Cardiac fibroblast (primary cell): Measurements from ENCODE around the gene IL17RE.
"Not testable (repeated sequence)": the region's sequence is repeated elsewhere in the genome, so short reads cannot be mapped to it uniquely, and the experiment has no call there.

Experiments
- DNase-seq, 2 donors: peaks; one replicate each; pipeline versions ENCODE4 v3.0.0 to v3.0.0-alpha.2; 2010; ENCODE audit warnings: low read depth in 2 of 2
- H3K4me3 ChIP-seq, 2 donors: replicated peaks in 1 of 2; 1 replicate in 1 of 2; 2 replicates in 1 of 2; pipeline ENCODE4 v1.5.1; 2011; ENCODE audit warnings: low read depth in 2 of 2, low read length in 2 of 2, mild to moderate bottlenecking in 2 of 2, moderate library complexity in 1 of 2
- TF ChIP-seq, protein P1 (sequence below): IDR thresholded peaks from one replicate; pipeline ENCODE4 v1.5.1; 2011; ENCODE audit warnings: low read depth, mild to moderate bottlenecking, low read length, inconsistent platforms

The IL17RE gene

DNA sequence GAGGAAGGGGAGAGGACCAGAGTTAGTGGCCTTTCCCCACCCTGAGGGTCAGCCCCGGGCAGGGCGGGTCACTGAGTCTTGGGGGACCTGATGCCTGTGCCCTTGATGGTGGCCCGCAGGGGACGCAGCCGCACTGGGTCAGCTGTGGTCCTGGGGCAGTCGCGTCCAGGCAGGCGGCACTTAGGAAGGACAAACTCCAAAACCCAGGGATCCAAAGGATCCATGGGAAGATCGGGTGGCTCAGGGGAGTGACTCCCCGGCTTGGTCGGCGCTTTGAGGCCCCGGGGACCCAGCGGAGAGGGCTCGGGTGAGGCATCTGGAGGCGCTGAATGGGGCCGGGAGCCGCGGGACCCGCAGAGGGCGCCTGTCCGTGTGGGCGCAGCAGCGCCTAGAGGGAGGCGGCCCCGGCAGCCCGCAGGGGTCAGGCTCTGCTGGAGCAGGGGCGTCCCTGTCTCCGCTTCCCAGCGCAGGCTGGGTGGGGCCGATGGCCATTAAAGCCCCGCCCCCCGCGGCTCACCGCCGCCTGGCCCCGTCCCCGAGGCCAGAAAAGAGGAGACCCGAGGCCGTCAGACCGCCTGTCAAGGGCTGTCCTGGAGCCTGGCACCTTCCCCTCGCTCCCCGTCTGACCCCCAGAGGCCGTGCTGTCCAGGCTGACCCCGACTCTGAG lies 40.1 kb upstream of the IL17RE start:
- H3K4me3 ChIP-seq, result no peak overlapping the region
- TF ChIP-seq, protein P1, sequence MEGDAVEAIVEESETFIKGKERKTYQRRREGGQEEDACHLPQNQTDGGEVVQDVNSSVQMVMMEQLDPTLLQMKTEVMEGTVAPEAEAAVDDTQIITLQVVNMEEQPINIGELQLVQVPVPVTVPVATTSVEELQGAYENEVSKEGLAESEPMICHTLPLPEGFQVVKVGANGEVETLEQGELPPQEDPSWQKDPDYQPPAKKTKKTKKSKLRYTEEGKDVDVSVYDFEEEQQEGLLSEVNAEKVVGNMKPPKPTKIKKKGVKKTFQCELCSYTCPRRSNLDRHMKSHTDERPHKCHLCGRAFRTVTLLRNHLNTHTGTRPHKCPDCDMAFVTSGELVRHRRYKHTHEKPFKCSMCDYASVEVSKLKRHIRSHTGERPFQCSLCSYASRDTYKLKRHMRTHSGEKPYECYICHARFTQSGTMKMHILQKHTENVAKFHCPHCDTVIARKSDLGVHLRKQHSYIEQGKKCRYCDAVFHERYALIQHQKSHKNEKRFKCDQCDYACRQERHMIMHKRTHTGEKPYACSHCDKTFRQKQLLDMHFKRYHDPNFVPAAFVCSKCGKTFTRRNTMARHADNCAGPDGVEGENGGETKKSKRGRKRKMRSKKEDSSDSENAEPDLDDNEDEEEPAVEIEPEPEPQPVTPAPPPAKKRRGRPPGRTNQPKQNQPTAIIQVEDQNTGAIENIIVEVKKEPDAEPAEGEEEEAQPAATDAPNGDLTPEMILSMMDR, result peak; percentile 29
- DNase-seq, result peak; percentile 45 to 64

DNA sequence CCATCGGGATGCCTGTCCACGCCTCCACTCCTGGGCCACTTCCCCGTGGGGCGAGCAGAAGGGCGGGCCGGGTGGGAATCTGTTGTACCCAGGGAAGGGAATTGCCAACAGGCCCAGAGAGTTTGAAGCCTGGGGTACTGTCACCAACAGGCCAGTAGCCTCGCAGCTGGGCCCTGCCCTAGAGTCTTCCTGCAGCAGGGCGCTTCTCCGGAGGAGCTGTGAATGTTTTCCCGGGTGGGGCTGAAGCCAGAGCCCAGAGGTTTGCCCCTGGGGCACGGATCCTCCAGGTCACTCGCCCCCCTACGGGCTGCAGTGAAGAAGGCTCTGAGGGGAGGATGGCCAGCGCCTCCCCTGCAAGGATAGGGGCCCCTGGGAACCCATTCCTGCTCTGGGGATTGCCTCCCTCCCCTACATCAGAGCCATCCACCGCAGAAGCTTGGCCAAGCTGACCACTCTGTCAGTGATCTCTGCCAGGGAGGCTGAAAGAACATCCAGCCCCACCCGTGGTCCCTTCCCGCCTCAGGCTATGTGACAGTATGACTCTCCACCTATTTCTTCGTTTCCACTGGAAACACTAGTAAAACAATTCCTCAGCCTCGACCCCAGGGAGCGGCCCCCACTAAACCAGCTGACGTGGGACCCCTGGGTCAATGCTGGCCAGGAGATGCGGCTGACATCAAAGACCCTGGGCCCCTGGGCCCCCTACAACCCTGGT lies 39.4 kb upstream of the IL17RE start:
- H3K4me3 ChIP-seq, result no peak overlapping the region
- TF ChIP-seq, protein P1, result no peak
- DNase-seq, result no peak

DNA sequence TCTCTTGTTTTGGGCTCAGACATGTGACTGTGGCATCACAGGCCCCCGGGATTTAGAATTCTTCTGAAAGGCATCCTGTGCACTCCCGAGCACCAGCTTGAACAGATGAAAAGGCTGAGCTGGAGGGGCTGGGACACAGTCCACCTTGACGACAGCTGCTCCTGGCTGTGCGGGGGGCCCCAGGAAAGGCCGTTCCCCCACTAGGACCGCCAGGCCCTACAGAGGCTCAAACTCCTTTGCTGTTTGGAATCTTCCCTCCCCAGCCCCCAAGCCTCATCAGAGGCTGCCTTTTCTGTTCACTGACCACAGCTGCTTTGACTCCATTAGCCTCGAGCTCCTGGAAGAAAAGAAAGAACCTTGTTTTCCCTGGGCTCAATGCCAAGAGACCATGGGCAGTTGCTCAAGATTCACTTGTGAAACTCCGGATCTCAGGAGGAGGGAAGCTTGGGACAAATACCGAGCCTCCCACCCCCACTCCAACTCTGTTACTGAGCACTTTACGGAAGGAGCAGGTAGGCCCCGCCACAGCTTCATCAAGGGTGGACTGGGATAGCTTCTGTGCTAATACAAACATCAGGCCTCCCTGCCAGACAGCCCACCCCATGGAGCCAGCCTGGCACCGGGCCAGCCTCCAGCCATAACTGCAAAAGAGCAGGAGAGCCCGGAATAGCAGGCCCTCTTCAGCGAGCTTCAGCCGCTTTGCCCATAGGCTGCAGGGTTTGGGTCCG lies 38.3 kb upstream of the IL17RE start:
- H3K4me3 ChIP-seq, result no peak overlapping the region
- DNase-seq, result peak; percentile 95 to 97
- TF ChIP-seq, protein P1, result no peak

DNA sequence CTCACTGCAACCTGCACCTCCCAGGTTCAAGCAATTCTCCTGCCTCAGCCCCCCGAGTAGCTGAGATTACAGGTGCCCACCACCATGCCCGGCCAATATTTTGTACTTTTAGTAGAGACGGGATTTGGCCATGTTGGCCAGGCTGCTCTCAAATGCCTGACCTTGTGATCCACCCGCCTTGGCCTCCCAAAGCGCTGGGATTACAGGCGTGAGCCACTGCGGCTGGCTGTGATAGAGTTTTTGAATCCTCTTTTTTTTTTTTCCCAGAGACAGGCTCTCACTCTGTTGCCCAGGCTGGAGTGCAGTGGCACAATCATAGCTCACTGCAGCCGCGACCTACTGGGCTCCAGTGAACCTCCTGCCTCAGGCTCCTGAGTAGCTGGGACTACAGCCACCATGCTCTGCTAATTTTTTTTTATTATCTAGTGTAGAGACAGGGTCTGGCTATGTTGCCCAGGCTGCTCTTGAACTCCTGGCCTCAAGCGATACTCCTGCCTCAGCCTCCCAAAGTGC lies 37.5 kb upstream of the IL17RE start:
- not testable (repeated sequence) for H3K4me3 ChIP-seq, DNase-seq

DNA sequence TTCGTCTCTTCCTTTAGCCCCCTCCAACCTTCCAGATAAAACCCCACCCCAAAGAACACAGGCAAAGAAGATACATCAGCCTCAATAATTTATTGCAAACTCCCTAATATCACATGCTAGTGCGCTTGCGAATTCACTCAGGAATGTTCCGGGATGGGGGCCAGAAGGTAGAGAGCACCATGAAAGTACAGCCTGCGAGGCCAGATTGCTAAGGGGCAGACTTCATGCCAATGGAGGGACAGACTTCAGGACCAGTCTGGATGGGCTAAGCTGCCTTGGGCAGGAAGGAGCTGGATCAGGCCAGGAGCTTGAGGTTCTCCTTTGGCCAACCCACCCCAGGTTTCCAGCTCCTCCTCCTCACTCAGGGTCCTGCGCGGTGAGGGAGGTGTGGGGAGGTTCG lies 36.0 kb upstream of the IL17RE start:
- DNase-seq, result peak; percentile 38 to 68
- no peak overlapping the region for H3K4me3 ChIP-seq
- TF ChIP-seq, protein P1, result no peak

DNA sequence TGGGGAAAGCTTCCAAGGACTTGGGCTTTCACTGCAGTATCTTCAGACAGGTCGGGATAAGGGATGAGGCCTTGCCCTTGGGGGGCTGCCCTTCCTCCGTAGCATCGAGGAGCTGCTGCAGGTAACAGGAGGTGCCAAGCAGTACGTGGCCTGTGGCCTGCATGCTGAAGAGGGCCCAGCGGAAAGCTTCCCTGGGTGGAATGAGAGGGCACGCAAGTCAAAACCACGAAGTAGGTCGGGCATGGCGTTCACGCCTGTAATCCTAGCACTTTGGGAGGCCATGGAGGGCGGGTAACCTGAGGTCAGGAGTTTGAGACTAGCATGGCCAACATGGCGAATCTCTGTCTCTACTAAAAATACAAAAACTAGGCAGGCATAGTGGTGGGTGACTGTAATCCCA lies 35.5 kb upstream of the IL17RE start:
- no peak for DNase-seq
- TF ChIP-seq, protein P1, result no peak
- H3K4me3 ChIP-seq, result no peak overlapping the region

DNA sequence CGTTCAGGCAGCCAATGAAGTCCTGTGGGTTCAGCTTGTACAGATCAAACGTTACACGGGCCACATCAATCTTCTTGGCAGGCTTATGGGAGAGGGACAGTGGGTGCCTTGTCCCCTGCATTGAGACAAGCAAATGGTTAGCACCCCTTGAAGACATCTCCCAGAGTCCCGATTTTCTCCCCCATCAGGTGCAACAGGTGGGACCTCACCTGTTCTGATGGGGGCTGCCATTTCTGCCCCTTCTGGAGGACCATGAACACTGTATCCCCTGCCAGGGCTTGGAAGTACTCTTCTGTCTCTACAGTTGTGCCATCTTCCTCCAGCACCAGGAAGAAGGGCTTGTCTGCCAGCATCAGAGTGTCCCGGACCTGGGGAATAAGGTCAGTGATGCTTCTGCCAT lies 32.7 kb upstream of the IL17RE start:
- no peak for DNase-seq
- no peak overlapping the region for H3K4me3 ChIP-seq
- TF ChIP-seq, protein P1, result no peak
